ENCODE measurements around the gene ERCC2.

DNA sequence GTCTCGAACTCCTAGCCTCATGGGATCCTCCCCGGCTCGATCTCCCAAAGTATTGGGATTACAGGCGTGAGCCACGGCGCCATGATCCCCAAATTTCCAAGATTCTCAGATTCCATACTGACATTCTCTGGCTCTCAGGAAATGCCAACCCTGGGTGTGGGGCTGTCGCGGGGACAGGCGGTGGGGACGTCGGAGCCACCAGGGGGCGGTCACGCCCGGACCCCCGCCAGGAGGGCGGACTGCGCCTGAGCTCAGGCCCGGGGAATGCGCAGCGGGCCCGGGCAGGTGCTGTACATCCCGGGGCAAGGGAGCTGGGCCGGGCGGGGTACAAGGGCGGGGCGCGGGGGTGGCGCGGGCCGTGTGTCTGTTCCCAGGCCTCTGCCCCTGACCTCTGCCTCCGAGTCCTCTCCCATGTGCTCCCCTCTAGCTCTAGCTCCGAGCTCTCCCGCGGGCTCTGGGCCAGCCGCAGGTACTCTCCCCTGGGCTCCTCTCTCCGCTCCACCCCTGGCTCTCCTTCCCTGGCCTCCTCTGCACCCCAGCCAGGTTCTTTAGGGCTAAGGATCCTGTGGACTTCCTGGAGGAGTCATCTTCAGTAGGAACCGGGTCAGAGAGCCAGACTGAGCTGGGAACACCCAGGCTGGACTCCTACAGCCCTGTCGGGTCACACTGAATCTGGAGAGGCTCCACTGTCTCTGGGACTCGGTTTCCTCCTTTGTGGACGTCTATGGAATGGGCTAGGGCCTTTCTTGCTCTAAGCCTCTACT is 32.1 kb upstream of the ERCC2 start:
- no peak for TF ChIP-seq TAF1 (conservative IDR thresholded peaks at IDR 0.05)
- TF ChIP-seq NR2F2 (IDR thresholded peaks at IDR 0.05), result no peak

All from liver (tissue), 1 donor.